HG02571 (cell line): ENCODE measurements around the gene MOB3B.

Experiments
- ATAC-seq: cut with Tn5 transposase; IDR thresholded peaks from one replicate; pipeline ENCODE4 v1.9.1; 2021; ENCODE audit warnings: mild to moderate bottlenecking, moderate library complexity; ENCODE audit not compliant: unreplicated experiment

MOB3B gene

DNA sequence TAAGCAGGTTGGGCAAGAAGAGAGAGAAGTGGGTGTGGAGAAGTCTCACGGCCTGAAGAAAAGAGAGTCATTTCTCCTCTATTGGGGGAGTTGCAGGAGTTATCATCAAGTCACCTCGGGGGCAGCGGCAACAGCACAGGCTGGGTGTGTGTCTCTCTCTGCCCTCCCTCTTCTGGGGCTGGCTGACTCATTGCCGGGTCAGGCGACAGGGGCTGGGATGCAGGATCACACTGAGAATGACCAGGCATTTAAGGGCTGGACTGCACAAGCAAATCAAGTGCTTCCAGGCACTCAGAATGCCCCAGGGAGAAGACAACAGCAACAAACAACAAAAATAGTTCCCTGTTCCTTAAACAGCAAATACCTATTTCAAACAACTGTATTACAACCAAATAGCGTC, 226.4 kb downstream of the MOB3B start:
- no peak for ATAC-seq

DNA sequence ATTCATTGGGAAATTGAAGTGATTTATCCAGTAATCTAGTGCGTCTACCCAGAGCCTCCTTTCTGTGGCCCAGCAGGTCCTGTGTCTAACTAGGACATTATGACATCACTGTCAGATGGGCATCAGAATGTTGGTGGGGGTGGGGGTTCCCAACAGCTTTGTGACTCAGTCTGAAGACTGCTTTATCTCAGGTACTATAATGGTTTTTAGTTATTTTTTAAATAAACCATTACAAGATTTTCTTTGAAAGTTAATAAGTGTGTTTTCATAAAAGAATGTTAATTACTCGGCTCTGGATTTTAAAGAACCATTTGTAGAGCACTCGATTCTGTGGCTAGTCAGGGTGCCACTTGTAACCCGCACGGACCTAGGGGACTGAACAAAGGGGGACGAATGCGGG, 232.6 kb downstream of the MOB3B start, which contains the start of gene EQTN:
TSS of gene EQTN (minus strand) at position 101 of the 400 bp plus-strand sequence. CDS start at position 6, 95 bp downstream.
- no peak for ATAC-seq

GRCh38 chr9:27293996-27294395, 235.6 kb downstream of the MOB3B start:
- ATAC-seq, result no peak

GRCh38 chr9:27292659-27293405, 236.8 kb downstream of the MOB3B start:
- ATAC-seq, result no peak

GRCh38 chr9:27291292-27291691, 238.3 kb downstream of the MOB3B start:
- ATAC-seq, result no peak

GRCh38 chr9:27282269-27282668, 247.3 kb downstream of the MOB3B start:
- ATAC-seq, result no peak

GRCh38 chr9:27280860-27281259, 248.8 kb downstream of the MOB3B start:
- ATAC-seq, result no peak

DNA sequence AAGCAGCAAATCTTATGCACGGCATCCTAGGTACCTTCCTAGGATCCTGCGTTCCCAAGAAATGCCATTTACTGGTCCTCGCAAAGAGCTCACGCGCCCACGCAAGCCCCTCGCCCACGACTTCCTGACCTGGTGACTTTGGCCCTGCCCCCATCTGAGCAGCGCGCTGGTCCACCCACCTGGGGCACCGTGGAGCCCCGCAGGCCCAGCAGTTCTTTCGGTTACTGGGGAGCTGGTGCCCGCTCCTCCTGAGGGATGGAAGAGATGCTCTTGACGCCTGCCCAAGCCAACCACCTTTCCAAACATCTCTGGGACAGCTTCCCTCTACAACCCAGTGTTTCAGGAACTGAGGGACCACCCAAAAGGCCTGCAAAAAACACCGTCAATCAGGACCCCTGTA, 249.4 kb downstream of the MOB3B start:
- ATAC-seq, result no peak

- no peak for ATAC-seq
Observed at GRCh38 chr9:27279611-27280010, 250.0 kb downstream of the MOB3B start.

- no peak for ATAC-seq
Observed at GRCh38 chr9:27278374-27278773, 251.2 kb downstream of the MOB3B start.

DNA sequence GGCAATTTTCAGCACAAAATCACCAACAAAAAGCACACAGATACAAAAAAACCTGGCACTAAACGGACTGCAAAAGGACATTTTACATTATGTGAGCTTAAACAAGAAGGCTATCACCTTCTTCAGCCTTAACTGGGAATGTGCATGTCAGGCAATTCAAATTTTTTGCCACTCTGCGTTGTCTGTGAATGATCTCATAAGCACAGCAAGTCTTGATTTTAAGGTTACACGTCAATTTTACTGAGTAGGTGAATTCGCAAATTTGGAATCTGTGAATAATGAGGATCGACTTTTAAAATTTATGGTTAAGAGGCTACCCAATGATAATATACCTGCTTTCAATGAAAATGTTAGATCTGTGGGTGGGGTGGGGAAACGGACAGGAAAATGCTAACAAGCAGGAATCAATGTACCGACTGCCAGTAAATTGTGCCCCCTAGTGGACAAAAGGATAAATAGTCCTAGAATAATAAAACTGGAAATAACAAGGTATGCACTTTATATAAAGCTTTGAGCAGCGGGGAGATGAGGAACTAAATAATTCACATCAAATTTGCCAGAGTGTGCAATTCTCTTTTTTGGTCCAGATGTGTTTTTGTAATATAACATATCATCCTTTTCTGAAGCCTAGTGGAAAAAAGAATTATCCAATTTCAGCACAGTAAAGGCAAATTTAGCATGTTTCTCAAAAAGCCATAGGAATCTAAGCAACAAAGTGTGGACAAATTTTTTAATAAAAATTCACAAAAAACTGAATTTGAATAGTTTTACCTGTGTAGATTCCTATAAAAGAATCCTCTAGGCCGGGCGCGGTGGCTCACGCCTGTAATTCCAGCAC, 253.2 kb downstream of the MOB3B start:
- ATAC-seq, result no peak
